ENCODE results near the gene STMN3.

The STMN3 gene

GRCh38 chr20:63692436-63693082 lies 39.3 kb upstream of the STMN3 start:
- peak; percentile 48 for DNase-seq (ENCODE audit: low spot score)

DNA sequence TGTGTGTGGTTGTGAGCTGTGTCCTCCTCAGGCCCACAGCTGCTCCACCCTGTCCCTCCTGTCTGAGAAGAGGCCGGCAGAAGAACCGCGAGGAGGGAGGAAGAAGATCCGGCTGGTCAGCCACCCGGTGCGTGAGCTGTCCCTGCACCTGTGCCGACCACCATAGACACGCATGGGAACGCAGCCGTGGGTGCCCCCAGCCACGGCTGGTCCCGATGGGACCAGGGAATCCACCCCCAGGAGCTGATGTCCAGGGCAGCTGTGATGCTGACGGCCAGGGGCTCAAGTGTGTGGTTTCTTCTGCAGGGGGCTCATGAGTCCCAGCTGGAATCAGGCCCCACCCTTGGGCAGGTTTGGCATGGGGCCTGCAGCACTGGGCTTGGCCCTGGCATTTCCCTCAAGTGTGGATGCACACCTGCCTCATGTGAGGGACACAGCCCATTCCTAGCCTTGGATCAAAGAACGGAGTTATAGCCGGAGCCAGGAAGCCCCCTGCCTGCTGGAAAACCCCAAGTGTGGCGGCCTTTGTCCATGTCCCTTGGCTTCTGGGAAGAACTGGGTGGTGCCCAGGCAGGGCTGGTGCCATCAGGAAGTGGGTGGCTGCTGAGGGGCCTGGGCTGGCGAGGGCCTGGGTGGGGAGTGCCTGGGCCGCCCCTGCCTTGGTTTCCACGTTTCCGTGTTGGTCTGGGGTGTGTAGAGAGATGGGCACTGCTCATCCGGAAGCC lies 38.6 kb upstream of the STMN3 start:
- no peak for DNase-seq (ENCODE audit: low spot score)

DNA sequence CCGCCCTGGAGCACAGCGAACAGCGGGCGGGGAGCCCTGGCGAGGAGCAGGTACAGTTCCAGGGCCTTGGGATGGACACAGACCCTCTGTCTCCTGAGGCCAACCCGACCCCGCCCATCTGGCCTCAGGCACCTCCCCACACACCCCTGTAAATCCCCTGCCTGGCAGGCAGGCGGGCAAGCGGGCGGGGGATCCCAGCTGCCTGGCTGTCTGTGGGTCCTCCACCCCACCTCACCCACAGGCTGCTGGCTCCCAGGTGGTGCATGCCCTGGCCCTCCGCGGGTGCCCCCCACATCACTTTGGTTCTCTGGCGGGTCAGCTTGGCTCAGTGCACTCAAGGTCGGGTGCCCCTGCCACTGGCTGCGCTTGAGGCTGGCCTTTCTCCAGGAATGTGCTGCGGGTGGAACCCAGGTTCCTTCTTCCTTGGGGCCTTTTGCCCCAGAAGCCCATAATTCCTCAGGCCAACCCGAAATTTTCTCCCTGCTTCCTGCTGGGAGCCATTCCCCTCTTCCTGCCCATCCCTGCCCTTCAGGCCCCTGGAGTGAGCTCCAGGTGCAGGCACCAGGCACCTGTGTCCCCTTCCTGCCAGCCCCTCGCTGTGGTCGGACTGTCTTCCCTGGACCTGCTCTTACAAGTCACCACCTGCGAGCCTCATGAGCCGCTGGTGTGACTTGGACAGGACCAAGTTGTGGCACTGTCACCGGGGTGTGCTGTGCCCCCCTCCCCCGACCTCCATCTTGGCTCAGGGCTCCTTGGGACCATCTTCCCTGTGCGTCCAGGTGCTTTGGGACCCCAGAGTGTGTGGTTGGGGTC lies 37.9 kb upstream of the STMN3 start:
- DNase-seq (ENCODE audit: low spot score) = no peak

DNA sequence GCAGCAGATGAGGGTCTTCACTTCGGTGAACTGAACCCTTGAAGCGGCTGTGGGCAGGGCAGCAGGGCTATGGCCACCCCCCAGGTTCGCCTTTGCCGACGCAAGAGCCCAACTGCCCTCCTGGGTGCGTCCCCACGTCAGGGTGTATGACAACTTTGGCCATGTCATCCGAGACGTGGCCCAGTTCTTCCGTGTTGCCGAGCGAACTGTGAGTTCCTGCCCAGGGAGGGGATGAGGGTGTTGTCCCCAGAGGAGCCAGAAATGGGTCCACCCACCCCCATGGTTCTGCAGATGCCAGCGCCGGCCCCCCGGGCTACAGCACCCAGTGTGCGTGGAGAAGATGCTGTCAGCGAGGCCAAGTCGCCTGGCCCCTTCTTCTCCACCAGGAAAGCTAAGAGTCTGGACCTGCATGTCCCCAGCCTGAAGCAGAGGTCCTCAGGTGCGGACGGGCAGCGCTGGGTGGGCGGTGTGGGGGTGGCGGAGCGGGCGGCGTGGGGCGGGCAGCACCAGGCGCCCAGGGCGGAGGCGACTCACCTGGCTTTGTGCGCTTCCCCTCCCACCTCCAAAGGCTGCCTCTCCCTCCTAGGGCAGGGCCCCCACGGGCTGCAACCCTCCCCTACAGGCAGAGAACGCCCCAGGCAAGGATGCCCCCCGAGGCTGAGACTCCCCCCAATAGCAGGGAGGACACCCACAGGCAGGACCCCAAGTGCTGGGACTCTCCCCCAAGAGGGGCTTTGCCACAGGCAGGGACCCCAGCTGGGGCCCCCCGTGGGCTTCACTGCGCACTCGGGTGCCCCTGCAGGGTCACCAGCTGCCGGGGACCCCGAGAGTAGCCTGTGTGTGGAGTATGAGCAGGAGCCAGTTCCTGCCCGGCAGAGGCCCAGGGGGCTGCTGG lies 37.0 kb upstream of the STMN3 start:
- no peak for DNase-seq (ENCODE audit: low spot score)

DNA sequence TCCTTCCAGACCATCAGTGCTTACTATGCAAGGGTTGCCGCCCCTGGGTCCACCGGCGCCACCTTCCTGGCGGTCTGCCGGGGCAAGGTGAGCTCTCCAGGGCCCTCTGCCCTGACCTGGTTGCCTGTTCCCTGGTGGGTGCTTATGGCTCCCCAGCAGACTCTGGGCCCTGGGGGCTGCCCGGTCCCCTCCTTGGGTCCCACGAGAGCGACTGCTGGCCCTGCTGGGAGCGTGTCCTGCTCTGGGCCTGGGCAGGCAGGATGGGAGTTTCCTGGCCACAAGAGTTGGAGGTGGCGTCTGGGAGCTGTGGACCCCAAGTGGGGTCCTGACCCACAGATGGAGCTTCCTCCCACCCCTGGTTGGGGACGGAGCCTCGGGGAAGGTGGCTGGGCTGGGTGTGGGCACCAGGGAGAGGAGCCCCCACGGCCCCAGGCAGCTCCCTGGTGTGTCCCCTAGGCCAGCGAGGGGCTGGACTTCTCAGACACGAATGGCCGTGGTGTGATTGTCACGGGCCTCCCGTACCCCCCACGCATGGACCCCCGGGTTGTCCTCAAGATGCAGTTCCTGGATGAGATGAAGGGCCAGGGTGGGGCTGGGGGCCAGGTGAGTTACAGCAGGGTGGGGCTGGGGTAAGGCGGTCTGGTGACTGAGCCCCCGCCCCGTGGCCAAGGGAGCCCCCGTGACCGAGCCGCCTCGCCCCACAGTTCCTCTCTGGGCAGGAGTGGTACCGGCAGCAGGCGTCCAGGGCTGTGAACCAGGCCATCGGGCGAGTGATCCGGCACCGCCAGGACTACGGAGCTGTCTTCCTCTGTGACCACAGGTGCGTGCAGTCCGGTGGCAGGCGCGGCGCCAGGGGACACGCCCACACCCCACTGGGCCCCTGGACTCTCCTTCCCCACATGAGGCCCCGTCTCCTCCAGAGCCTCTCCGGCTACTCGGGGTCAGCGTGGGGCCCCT lies 36.1 kb upstream of the STMN3 start:
- no peak for DNase-seq (ENCODE audit: low spot score)

- DNase-seq (ENCODE audit: low spot score) = no peak
Measured at GRCh38 chr20:63688228-63689045, 35.2 kb upstream of the STMN3 start.

GRCh38 chr20:63687419-63688178 lies 34.4 kb upstream of the STMN3 start:
- no peak for DNase-seq (ENCODE audit: low spot score)

GRCh38 chr20:63686492-63687321 lies 33.5 kb upstream of the STMN3 start:
- peak; percentile 83 for DNase-seq (ENCODE audit: low spot score)

- DNase-seq (ENCODE audit: low spot score) = no peak
Measured at GRCh38 chr20:63686094-63686491, 32.9 kb upstream of the STMN3 start.

DNA sequence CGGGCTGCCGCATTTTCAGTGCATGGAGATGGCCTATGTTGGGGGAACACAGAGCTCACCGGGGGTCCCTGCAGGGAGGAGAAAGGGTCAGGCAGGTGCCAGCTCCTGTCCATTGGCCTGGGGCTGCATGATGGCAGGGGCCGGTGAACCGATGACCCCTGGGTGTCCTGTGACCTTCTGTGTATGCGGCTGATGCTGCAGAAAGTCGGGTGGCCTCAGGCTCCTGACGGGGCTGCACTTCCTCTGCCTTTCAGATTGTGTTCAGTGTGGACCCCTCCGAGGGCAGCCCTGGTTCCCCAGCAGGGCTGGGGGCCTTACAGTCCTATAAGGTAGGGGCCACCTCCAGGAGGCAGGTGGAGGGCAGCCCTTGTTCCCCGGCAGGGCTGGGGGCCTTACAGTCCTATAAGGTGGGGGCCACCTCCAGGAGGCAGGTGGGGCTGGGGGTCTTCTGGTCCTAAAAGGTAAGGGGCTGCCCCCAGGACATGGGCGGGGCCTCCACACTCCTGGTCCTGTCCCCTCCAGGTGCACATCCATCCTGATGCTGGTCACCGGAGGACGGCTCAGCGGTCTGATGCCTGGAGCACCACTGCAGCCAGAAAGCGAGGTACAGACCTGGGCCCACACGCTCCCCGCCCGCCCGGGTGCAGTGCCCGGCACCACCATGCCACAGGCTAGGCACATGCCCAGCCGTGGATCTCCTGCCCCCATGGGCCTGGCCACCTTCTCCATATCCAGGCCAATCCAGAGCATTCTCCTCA lies 32.2 kb upstream of the STMN3 start:
- DNase-seq (ENCODE audit: low spot score) = no peak

- peak; percentile 93 for DNase-seq (ENCODE audit: low spot score)
Measured at GRCh38 chr20:63682384-63683139, 29.3 kb upstream of the STMN3 start.

GRCh38 chr20:63681609-63682142 lies 28.5 kb upstream of the STMN3 start:
- no peak for DNase-seq (ENCODE audit: low spot score)

DNA sequence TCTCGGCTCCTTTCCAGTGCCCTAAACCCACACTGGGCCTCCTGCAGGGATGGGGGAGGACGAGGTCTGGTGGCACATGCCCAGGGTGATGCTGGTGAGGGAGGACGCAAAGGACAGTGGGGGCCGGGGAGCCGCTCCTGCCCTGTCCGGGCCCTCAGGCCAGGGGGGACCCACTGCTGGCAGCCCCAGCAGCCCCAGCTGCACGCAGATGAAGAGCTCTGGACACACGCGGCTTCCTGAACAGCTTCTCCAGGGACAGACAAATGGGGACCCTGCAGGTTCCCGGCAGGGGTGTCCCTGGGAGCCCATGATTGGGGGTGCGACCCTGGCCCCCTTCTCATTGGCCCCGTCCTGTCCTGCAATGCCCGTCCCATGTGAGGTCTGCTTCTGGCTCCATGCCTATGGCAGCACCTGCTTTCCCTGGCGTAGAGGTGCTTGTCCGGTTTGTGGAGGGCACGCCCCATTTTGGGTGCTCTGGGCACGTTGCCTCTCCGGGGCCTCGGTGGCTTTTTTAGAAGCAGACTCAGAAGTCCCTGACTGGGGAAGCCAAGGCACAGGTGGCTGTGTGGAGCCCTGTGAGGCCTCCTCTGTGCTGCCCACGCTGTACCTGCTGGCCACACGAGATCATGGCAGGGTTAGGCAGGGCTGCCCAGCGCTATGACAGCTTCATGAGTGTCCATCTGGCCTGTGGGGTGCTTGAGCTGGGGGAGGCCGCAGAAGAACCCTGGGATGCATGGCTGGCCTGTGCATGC lies 27.8 kb upstream of the STMN3 start:
- DNase-seq (ENCODE audit: low spot score) = no peak

GRCh38 chr20:63680427-63680826 lies 27.2 kb upstream of the STMN3 start:
- DNase-seq (ENCODE audit: low spot score) = no peak

GRCh38 chr20:63679799-63680305 lies 26.6 kb upstream of the STMN3 start:
- DNase-seq (ENCODE audit: low spot score) = no peak
